GM18858 (cell line): ENCODE measurements around the gene ROBO1.
"Not testable (repeated sequence)": the region's sequence is repeated elsewhere in the genome, so short reads cannot be mapped to it uniquely, and the experiment has no call there.

Source experiments
- ATAC-seq: cut with Tn5 transposase; IDR thresholded peaks from one replicate; pipeline ENCODE4 v1.9.1; 2021; ENCODE audit not compliant: unreplicated experiment

ROBO1 gene

GRCh38 chr3:78889348-78889747 lies 878.5 kb downstream of the ROBO1 start:
- ATAC-seq = no peak

GRCh38 chr3:78888635-78889034 lies 879.2 kb downstream of the ROBO1 start:
- ATAC-seq = no peak

GRCh38 chr3:78887547-78888011 lies 880.2 kb downstream of the ROBO1 start:
- peak; percentile 43 for ATAC-seq

GRCh38 chr3:78887029-78887428 lies 880.8 kb downstream of the ROBO1 start:
- no peak for ATAC-seq

- ATAC-seq = not testable (repeated sequence)
Observed at GRCh38 chr3:78884567-78884966, 883.2 kb downstream of the ROBO1 start.

GRCh38 chr3:78882251-78882650 lies 885.5 kb downstream of the ROBO1 start:
- no peak for ATAC-seq

GRCh38 chr3:78881501-78881900 lies 886.3 kb downstream of the ROBO1 start:
- no peak for ATAC-seq

- no peak for ATAC-seq
Observed at GRCh38 chr3:78880603-78881461, 887.0 kb downstream of the ROBO1 start.

- no peak for ATAC-seq
Observed at GRCh38 chr3:78879295-78879860, 888.4 kb downstream of the ROBO1 start.

- no peak for ATAC-seq
Observed at GRCh38 chr3:78878789-78879188, 889.0 kb downstream of the ROBO1 start.

- no peak for ATAC-seq
Observed at GRCh38 chr3:78878011-78878410, 889.8 kb downstream of the ROBO1 start.

GRCh38 chr3:78875851-78876250 lies 891.9 kb downstream of the ROBO1 start:
- ATAC-seq = no peak

GRCh38 chr3:78875436-78875835 lies 892.4 kb downstream of the ROBO1 start:
- no peak for ATAC-seq

GRCh38 chr3:78873641-78874040 lies 894.2 kb downstream of the ROBO1 start:
- ATAC-seq = no peak

- ATAC-seq = no peak
Observed at GRCh38 chr3:78872195-78872594, 895.6 kb downstream of the ROBO1 start.

- no peak for ATAC-seq
Observed at GRCh38 chr3:78871048-78871447, 896.8 kb downstream of the ROBO1 start.

GRCh38 chr3:78870484-78870883 lies 897.3 kb downstream of the ROBO1 start:
- ATAC-seq = no peak

- no peak for ATAC-seq
Observed at GRCh38 chr3:78868570-78868969, 899.2 kb downstream of the ROBO1 start.

- no peak for ATAC-seq
Observed at GRCh38 chr3:78867409-78868372, 900.1 kb downstream of the ROBO1 start.

- ATAC-seq = no peak
Observed at GRCh38 chr3:78863306-78864203, 904.2 kb downstream of the ROBO1 start.
